IMR-90 (cell line): Measurements from ENCODE around the gene CPEB1. TPM values are rescaled to one million over a fixed set of nuclear protein-coding genes. Genes with fewer than 3 reads are reported as not detected.

ENCODE experiments used
- ATAC-seq: fragments of 200-7000 bp; cut with Tn5 transposase; 2 replicates; pipeline ENCODE4 v1.9.1; 2020; ENCODE audit warnings: low read depth, mild to moderate bottlenecking, moderate library complexity
- BruUV-seq: library from RNA; stranded (reverse); fragments of 400-500 nt; replicated peaks from 2 replicates; lab custom pipeline; 2021; lab: Mats Ljungman, UMichigan
- CTCF ChIA-PET: fragments of 300-600 bp; formaldehyde crosslinking; extraction: SDS; loops from one replicate; lab custom pipeline; 2021; ENCODE audit warnings: antibody characterized with exemption; lab: Yijun Ruan, JAX
- POLR2A ChIA-PET: fragments of 300-600 bp; sonication (Branson Sonifier 250); formaldehyde crosslinking; loops from one replicate; lab custom pipeline; 2022; ENCODE audit warnings: antibody characterized with exemption; ENCODE audit not compliant: unreplicated experiment; lab: Charles Lee
- DNase-seq: peaks from one replicate; pipeline ENCODE4 v3.0.0; 2013
- H2AFZ ChIP-seq: replicated peaks from 2 replicates; pipeline ENCODE3; 2013; ENCODE audit warnings: low read length, mild to moderate bottlenecking; ENCODE audit not compliant: poor library complexity
- H2AK5ac ChIP-seq: 2 replicates; pipeline ENCODE4 v1.6.1; 2013; ENCODE audit warnings: low read depth, low read length, inconsistent platforms
- H2AK9ac ChIP-seq: replicated peaks from 2 replicates; pipeline ENCODE3; 2013; ENCODE audit warnings: mild to moderate bottlenecking, low read depth, low read length, moderate library complexity; ENCODE audit not compliant: poor library complexity
- H2BK120ac ChIP-seq: 2 replicates; pipeline ENCODE4 v1.6.1; 2013; ENCODE audit warnings: low read depth, low read length, inconsistent platforms
- H2BK15ac ChIP-seq: 3 replicates; pipeline ENCODE4 v1.6.1; 2013; ENCODE audit warnings: low read depth, low read length, inconsistent platforms
- H2BK20ac ChIP-seq: 2 replicates; pipeline ENCODE4 v1.6.1; 2013; ENCODE audit warnings: low read depth, mild to moderate bottlenecking, inconsistent platforms, low read length, moderate library complexity
- H2BK5ac ChIP-seq: 2 replicates; pipeline ENCODE4 v1.6.1; 2013; ENCODE audit warnings: mild to moderate bottlenecking, low read depth, low read length, inconsistent platforms; ENCODE audit not compliant: poor library complexity, severe bottlenecking
- H3K14ac ChIP-seq: replicated peaks from 2 replicates; pipeline ENCODE4 v1.6.1; 2013; ENCODE audit warnings: low read depth, low read length, inconsistent platforms
- H3K18ac ChIP-seq: 2 replicates; pipeline ENCODE4 v1.6.1; 2013; ENCODE audit warnings: low read depth, low read length, control low read depth
- H3K23ac ChIP-seq: 2 replicates; pipeline ENCODE4 v1.6.1; 2013; ENCODE audit warnings: low read depth, low read length, inconsistent platforms
- H3K27ac ChIP-seq: 2 replicates; pipeline ENCODE4 v1.5.1; 2013; ENCODE audit warnings: mild to moderate bottlenecking, control low read depth, low read length; ENCODE audit not compliant: insufficient read depth
- H3K27me3 ChIP-seq: 2 replicates; pipeline ENCODE4 v1.6.1; 2013; ENCODE audit warnings: low read length; ENCODE audit not compliant: control insufficient read depth, insufficient read depth
- H3K36me3 ChIP-seq: 2 replicates; pipeline ENCODE4 v1.6.1; 2013; ENCODE audit warnings: low read length, mixed read lengths; ENCODE audit not compliant: control insufficient read depth, insufficient read depth
- H3K4ac ChIP-seq: 2 replicates; pipeline ENCODE4 v1.6.1; 2013; ENCODE audit warnings: low read depth, low read length, inconsistent platforms
- H3K4me1 ChIP-seq: 2 replicates; pipeline ENCODE4 v1.6.1; 2013; ENCODE audit warnings: low read length, mixed read lengths; ENCODE audit not compliant: control insufficient read depth, insufficient read depth
- H3K4me2 ChIP-seq: 2 replicates; pipeline ENCODE4 v1.6.1; 2013; ENCODE audit warnings: low read depth, mild to moderate bottlenecking, control low read depth, low read length, moderate library complexity
- H3K4me3 ChIP-seq: 2 replicates; pipeline ENCODE4 v1.5.1; 2013; ENCODE audit warnings: low read depth, mild to moderate bottlenecking, control low read depth, low read length, moderate library complexity; ENCODE audit not compliant: insufficient read depth
- H3K56ac ChIP-seq: 2 replicates; pipeline ENCODE4 v1.6.1; 2013; ENCODE audit warnings: low read length, inconsistent platforms; ENCODE audit not compliant: insufficient read depth; ENCODE audit errors: extremely low read depth
- H3K79me1 ChIP-seq, 2 experiments: 2 replicates each; pipeline ENCODE4 v1.6.1; 2013; ENCODE audit warnings: low read length in 2 of 2, inconsistent platforms in 1 of 2, low read depth in 1 of 2
- H3K9ac ChIP-seq: 2 replicates; pipeline ENCODE4 v1.6.1; 2013; ENCODE audit warnings: low read depth, low read length, control low read depth
- H3K9me1 ChIP-seq: 2 replicates; pipeline ENCODE4 v1.6.1; 2013; ENCODE audit warnings: low read length, inconsistent platforms; ENCODE audit not compliant: insufficient read depth
- H3K9me3 ChIP-seq: 2 replicates; pipeline ENCODE4 v1.6.1; 2013; ENCODE audit warnings: low read length; ENCODE audit not compliant: control insufficient read depth, insufficient read depth
- H4K20me1 ChIP-seq: 2 replicates; pipeline ENCODE4 v1.6.1; 2013; ENCODE audit warnings: low read length, inconsistent platforms; ENCODE audit not compliant: insufficient read depth
- H4K5ac ChIP-seq: 2 replicates; pipeline ENCODE4 v1.6.1; 2013; ENCODE audit warnings: mild to moderate bottlenecking, low read depth, low read length, control low read depth
- H4K8ac ChIP-seq, 2 experiments: 2 replicates each; pipeline ENCODE4 v1.6.1; 2013; ENCODE audit warnings: low read depth in 2 of 2, low read length in 2 of 2, control low read depth in 1 of 2, inconsistent platforms in 1 of 2
- H4K91ac ChIP-seq: 2 replicates; pipeline ENCODE4 v1.6.1; 2013; ENCODE audit warnings: low read depth, low read length, inconsistent platforms; ENCODE audit not compliant: insufficient read depth
- CHD1 ChIP-seq: IDR thresholded peaks from 2 replicates; pipeline ENCODE4 v1.6.1; 2012; ENCODE audit warnings: low read depth, low read length, improper control_type of control experiment
- CTCF ChIP-seq: conservative IDR thresholded peaks from 2 replicates; pipeline ENCODE4 v1.5.1; 2012; ENCODE audit warnings: mild to moderate bottlenecking, low read depth, low read length, improper control_type of control experiment
- FOS ChIP-seq: fragments of 150-350 bp; IDR thresholded peaks from 2 replicates; pipeline ENCODE4 v1.6.1; 2016; ENCODE audit warnings: low read depth, low read length
- MAFK ChIP-seq: IDR thresholded peaks from 2 replicates; pipeline ENCODE4 v1.6.1; 2012; ENCODE audit warnings: low read depth, low read length, improper control_type of control experiment
- MAZ ChIP-seq: IDR thresholded peaks from 2 replicates; pipeline ENCODE4 v1.6.1; 2012; ENCODE audit warnings: low read depth, mild to moderate bottlenecking, low read length, improper control_type of control experiment, moderate library complexity, borderline replicate concordance
- MXI1 ChIP-seq: IDR thresholded peaks from 2 replicates; pipeline ENCODE4 v1.6.1; 2012; ENCODE audit warnings: low read depth, mild to moderate bottlenecking, low read length, moderate library complexity, borderline replicate concordance
- NFE2L2 ChIP-seq: fragments of 150-350 bp; IDR thresholded peaks from 2 replicates; pipeline ENCODE4 v1.6.1; 2016; ENCODE audit warnings: low read depth, mild to moderate bottlenecking, low read length
- POLR2A ChIP-seq: IDR thresholded peaks from 2 replicates; pipeline ENCODE4 v1.6.1; 2012; ENCODE audit warnings: mild to moderate bottlenecking, low read depth, low read length
- RAD21 ChIP-seq: IDR thresholded peaks from 2 replicates; pipeline ENCODE4 v1.6.1; 2012; ENCODE audit warnings: low read length, improper control_type of control experiment
- RCOR1 ChIP-seq: IDR thresholded peaks from 2 replicates; pipeline ENCODE4 v1.6.1; 2012; ENCODE audit warnings: mild to moderate bottlenecking, low read length, improper control_type of control experiment; ENCODE audit not compliant: insufficient replicate concordance
- RFX5 ChIP-seq: IDR thresholded peaks from 2 replicates; pipeline ENCODE4 v1.8.0; 2012; ENCODE audit warnings: low read depth, mild to moderate bottlenecking, low read length, moderate library complexity
- SMC3 ChIP-seq: fragments of 150-350 bp; IDR thresholded peaks from 2 replicates; pipeline ENCODE4 v1.6.1; 2016; ENCODE audit warnings: low read depth, mild to moderate bottlenecking, antibody characterized with exemption, low read length, moderate library complexity
- USF2 ChIP-seq: fragments of 150-350 bp; IDR thresholded peaks from 2 replicates; pipeline ENCODE4 v1.6.1; 2017; ENCODE audit warnings: mild to moderate bottlenecking, antibody characterized with exemption, low read length, low read depth
- WGBS, 2 experiments: methylation state at CpG; one replicate each; pipeline versions ENCODE4 v1.1.5 to v1.1.7; 2013; ENCODE audit warnings: missing lambda C conversion rate in 2 of 2; ENCODE audit not compliant: insufficient read length in 1 of 2; ENCODE audit errors: extremely low coverage in 2 of 2; 5-methylcytosine and 5-hydroxymethylcytosine counted together
- dilution Hi-C: fragments of 300-500 bp; cut with HindIII; formaldehyde crosslinking; loops from one replicate; pipeline ENCODE4 v1.14.3; 2018; ENCODE audit warnings: low sequenced_read_pairs; ENCODE audit not compliant: unreplicated experiment
- in situ Hi-C: fragments of 300-500 bp; cut with MboI; formaldehyde crosslinking; loops from 3 replicates; pipeline ENCODE4 v1.14.3; 2019; ENCODE audit warnings: low sequenced_read_pairs, inconsistent platforms, mixed read lengths
- intact Hi-C: fragments of 100-400 bp; cut with micrococcal nuclease; formaldehyde crosslinking; loops from 2 replicates; pipeline ENCODE4 v1.10.0; 2022
- polyA plus RNA-seq, 3 experiments: library from polyadenylated mRNA; depleted of rRNA; stranded (reverse); fragments of >200 nt; gene quantifications; 2 replicates each; pipeline ENCODE4 v1.2.3, GENCODE V29; 2012; ENCODE audit warnings: low replicate concordance in 1 of 3
- total RNA-seq: library from RNA; depleted of rRNA; stranded (reverse); fragments of >200 nt; gene quantifications from 2 replicates; pipeline ENCODE4 v1.2.3, GENCODE V29; 2012
- TF ChIP-seq, protein P1 (sequence below): fragments of 150-350 bp; IDR thresholded peaks from 2 replicates; pipeline ENCODE4 v1.6.1; 2016; ENCODE audit warnings: low read depth, mild to moderate bottlenecking, low read length, moderate library complexity, borderline replicate concordance

Gene CPEB1
- total and polyA plus RNA-seq, 2 of the 4 experiments (the other 2 are of a cell fraction): 8.9 to 12.5 TPM

DNA sequence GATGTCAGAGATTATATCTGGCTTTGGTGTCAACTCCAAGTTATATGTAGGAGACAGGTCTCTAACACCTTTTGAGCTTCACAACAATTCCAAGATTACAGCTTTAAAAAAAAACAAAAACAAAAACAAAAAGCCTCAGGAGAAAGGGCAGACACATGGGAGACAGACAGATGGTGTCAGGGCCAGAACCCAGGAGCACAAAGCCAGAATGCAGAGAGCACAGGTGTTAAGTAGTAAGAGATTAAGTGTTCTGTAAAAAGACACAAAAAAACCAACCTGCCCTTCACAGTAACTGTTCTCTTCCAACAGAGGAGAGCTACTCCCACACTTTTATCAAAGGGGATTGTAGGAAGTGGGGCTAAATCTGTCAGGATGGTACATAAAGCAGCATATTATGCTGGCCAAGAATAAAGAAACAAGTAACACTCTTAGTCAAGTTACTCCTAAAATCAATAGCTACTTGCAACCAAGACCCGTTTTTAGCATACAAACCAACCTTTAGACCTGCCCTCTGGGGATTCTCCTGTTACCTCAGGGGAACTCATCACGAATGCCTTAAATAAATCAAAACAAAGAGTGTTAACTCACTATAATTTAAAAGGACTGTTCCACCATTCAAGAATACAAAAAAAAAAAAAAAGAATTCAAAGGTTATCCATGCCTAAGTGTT, 5.9 kb downstream of the CPEB1 start:
- H4K5ac ChIP-seq: no peak overlapping the region
- no peak overlapping the region for H3K56ac ChIP-seq
- H3K9me1 ChIP-seq: no peaks in the 10 kb centered on the region
- no TSS peak for BruUV-seq
- no peak overlapping the region for H2AFZ ChIP-seq
- no peaks in the 10 kb centered on the region for H4K20me1 ChIP-seq
- no peaks in the 10 kb centered on the region for H3K79me1 ChIP-seq
- no peak overlapping the region for H4K91ac ChIP-seq
- no peak overlapping the region for H3K9ac ChIP-seq
- H3K9me3 ChIP-seq: no peaks in the 10 kb centered on the region
- no peak overlapping the region for H3K23ac ChIP-seq
- 29% methylated on average over 1 of the region's 2 CpGs; no CpG with 5 or more reads in 1 of the 2 experiments for WGBS, 2 experiments
- dilution Hi-C loops: no loop called here
- no peak overlapping the region for H3K4me2 ChIP-seq
- no peak overlapping the region for H2AK9ac ChIP-seq
- peaks cover 30% of the 10 kb centered on the region for H3K27me3 ChIP-seq
- H3K36me3 ChIP-seq: no peaks in the 10 kb centered on the region
- H3K27ac ChIP-seq: no peak overlapping the region
- CTCF ChIA-PET: no interaction called here
- no peak overlapping the region for H4K8ac ChIP-seq
- no peak overlapping the region for H2AK5ac ChIP-seq
- DNase-seq (no peak), ATAC-seq (no peak)
- intact Hi-C loops: loop anchor here (10.0 kb wide), 1 partner anchor 364 kb away; no protein-coding TSS in a partner anchor
- no peak overlapping the region for H3K18ac ChIP-seq
- no peak overlapping the region for H2BK20ac ChIP-seq
- H3K4me1 ChIP-seq: no peaks in the 10 kb centered on the region
- H2BK5ac ChIP-seq: no peak overlapping the region
- H3K14ac ChIP-seq: no peak overlapping the region
- POLR2A ChIA-PET: no interaction called here
- H3K4ac ChIP-seq: no peak overlapping the region
- no peak overlapping the region for H2BK15ac ChIP-seq
- TF ChIP-seq NFE2L2 (no peak), RCOR1 (no peak), MAZ (no peak), SMC3 (no peak), MAFK (no peak), RAD21 (no peak), MXI1 (no peak), CTCF (no peak), CHD1 (no peak), POLR2A (no peak), RFX5 (no peak), USF2 (no peak), FOS (no peak)
- TF ChIP-seq, protein P1, sequence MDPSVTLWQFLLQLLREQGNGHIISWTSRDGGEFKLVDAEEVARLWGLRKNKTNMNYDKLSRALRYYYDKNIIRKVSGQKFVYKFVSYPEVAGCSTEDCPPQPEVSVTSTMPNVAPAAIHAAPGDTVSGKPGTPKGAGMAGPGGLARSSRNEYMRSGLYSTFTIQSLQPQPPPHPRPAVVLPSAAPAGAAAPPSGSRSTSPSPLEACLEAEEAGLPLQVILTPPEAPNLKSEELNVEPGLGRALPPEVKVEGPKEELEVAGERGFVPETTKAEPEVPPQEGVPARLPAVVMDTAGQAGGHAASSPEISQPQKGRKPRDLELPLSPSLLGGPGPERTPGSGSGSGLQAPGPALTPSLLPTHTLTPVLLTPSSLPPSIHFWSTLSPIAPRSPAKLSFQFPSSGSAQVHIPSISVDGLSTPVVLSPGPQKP: no peak
- H3K4me3 ChIP-seq: no peak overlapping the region
- H2BK120ac ChIP-seq: no peak overlapping the region
- in situ Hi-C loops: no loop called here
